Breast epithelium (tissue), 4 donors: Measurements from ENCODE around the gene LEP. TPM values are rescaled to one million over a fixed set of nuclear protein-coding genes. Genes with fewer than 3 reads are reported as not detected.

ENCODE experiments used
- DNase-seq, 2 donors: peaks; one replicate each; pipeline ENCODE4 v3.0.0-alpha.2; 2019; ENCODE audit warnings: low spot score in 2 of 2
- H3K27ac ChIP-seq, 2 donors: fragments of 200-600 bp; sonication (generic) in 1 of 2; one replicate each; pipeline ENCODE4 v1.5.1; 2016 to 2019; ENCODE audit warnings: mild to moderate bottlenecking in 1 of 2
- H3K27me3 ChIP-seq, 2 donors: fragments of 200-600 bp; sonication (generic) in 1 of 2; one replicate each; pipeline versions ENCODE4 v1.5.1 to v1.6.0; 2017 to 2019; ENCODE audit warnings: control low read depth in 1 of 2, mild to moderate bottlenecking in 1 of 2
- H3K36me3 ChIP-seq: fragments of 200-600 bp; one replicate; pipeline ENCODE4 v1.5.1; 2019
- H3K4me1 ChIP-seq, 2 donors: fragments of 200-600 bp; sonication (generic); one replicate each; pipeline ENCODE4 v1.5.1; 2016 to 2019; ENCODE audit warnings: control low read depth in 1 of 2
- H3K4me3 ChIP-seq, 3 donors: fragments of 200-600 bp; sonication (generic); 1 replicate in 2 of 3; 2 replicates in 1 of 3; pipeline ENCODE4 v1.5.1; 2016 to 2019; ENCODE audit warnings: mild to moderate bottlenecking in 3 of 3, moderate library complexity in 2 of 3
- H3K9me3 ChIP-seq, 2 donors: fragments of 200-600 bp; sonication (generic) in 1 of 2; one replicate each; pipeline ENCODE4 v1.5.1; 2016 to 2019; ENCODE audit warnings: control low read depth in 1 of 2
- POLR2A ChIP-seq: fragments of 450-650 bp; IDR thresholded peaks from one replicate; pipeline ENCODE4 v1.6.1; 2016; ENCODE audit warnings: antibody characterized with exemption, mild to moderate bottlenecking, moderate library complexity
- POLR2AphosphoS5 ChIP-seq, 3 donors: sonication (generic); formaldehyde crosslinking; IDR thresholded peaks; one replicate each; pipeline ENCODE4 v1.6.1; 2017; ENCODE audit warnings: antibody characterized with exemption in 3 of 3
- intact Hi-C: fragments of 100-400 bp; cut with DNase I; formaldehyde crosslinking; loops from one replicate; pipeline ENCODE4 v1.15.1; 2023; ENCODE audit warnings: low total_unique reads
- total RNA-seq, 3 donors: library from RNA; depleted of rRNA; stranded (reverse); fragments of >200 nt; gene quantifications; one replicate each; pipeline ENCODE4 v1.1.0, GENCODE V29; 2016
- TF ChIP-seq, protein P1 (sequence below), 3 donors: fragments of 450-650 bp; IDR thresholded peaks; one replicate each; pipeline ENCODE4 v1.5.1; 2016 to 2017; ENCODE audit warnings: antibody characterized with exemption in 3 of 3, mild to moderate bottlenecking in 3 of 3, moderate library complexity in 3 of 3

Gene LEP
- total RNA-seq, 3 donors from 2014 or later: 41.6 to 498 (median 48.2) TPM

DNA sequence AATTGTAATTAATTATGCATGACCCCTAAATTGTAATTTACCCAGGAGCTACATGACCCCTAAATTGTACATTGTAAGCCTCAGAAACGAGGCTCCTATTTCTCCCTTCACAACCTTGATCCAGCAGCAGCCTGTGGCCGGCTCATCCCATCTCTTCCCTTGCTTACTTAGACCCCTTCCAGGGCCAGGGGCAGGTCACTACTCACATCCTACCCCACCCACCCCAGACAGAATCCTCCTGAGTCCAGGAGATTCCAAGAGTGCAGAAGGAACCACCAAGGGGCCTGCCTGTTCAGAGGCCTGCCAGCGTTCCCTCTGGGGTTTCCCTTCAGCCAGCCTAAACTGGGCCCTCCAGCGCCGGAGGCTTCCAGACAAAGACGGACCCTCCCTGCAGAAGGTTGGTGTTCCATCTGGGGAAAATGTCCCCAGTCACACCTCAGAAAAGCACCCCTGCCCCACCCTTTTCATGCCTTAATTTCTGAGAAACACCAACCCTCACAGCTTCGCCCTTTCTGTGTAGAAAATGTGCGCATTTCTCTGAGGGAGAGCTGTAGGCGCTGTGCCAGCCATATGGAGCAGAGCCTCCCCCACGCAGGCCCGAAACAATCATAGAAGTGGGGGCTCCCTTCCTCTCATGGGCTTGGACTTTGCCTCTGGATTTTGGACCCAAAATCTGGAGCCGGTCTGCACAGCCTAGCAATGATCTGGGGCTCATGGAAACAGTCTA, 19.2 kb downstream of the LEP start:
- Histone ChIP-seq H3K36me3 (no peaks in the 10 kb centered on the region), H3K4me1 (no peaks in the 10 kb centered on the region), H3K9me3 (no peaks in the 10 kb centered on the region), H3K27me3 (no peaks in the 10 kb centered on the region), H3K27ac (no peak overlapping the region), H3K4me3 (no peak overlapping the region)
- intact Hi-C loops: no loop called here
- no peak for TF ChIP-seq POLR2AphosphoS5 (IDR thresholded peaks at IDR 0.05)
- TF ChIP-seq, protein P1, sequence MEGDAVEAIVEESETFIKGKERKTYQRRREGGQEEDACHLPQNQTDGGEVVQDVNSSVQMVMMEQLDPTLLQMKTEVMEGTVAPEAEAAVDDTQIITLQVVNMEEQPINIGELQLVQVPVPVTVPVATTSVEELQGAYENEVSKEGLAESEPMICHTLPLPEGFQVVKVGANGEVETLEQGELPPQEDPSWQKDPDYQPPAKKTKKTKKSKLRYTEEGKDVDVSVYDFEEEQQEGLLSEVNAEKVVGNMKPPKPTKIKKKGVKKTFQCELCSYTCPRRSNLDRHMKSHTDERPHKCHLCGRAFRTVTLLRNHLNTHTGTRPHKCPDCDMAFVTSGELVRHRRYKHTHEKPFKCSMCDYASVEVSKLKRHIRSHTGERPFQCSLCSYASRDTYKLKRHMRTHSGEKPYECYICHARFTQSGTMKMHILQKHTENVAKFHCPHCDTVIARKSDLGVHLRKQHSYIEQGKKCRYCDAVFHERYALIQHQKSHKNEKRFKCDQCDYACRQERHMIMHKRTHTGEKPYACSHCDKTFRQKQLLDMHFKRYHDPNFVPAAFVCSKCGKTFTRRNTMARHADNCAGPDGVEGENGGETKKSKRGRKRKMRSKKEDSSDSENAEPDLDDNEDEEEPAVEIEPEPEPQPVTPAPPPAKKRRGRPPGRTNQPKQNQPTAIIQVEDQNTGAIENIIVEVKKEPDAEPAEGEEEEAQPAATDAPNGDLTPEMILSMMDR (IDR thresholded peaks at IDR 0.05): no peak
- no peak for TF ChIP-seq POLR2A
- no peak for DNase-seq

DNA sequence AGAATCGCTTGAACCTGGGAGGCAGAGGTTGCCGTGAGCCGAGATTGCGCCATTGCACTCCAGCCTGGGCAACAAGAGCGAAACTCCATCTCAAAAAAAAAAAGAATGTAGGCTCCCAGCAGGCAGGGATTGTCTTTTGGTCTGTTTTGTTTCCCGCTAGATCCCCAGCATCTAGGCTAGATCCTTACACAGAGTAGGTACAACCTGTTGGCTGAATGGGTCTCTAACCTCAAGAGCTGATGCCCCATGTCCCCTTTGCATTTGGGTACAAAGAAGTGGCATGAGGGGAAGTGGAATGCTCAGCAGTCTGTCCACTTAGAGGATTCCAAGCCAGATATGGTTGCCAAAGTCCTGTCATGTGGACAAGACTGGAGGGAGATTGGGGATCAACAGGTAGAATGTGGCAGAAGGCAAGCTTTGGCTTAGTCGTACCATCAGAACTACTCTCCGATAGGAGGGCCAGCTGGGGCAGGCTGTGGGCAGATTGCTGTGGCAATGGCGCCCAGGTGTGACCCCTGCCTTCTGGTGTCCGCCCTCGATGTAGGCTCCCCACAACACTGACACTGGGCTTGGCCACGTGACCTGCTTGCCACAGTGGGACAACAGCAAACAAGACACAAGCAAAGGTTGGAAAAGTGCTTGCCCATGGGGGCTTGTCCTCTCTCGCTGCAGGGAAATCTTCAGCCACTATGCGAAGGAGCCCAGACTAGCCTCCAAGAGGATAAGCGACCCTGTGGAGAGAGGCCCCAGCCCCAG, 21.4 kb downstream of the LEP start:
- intact Hi-C loops: no loop called here

DNA sequence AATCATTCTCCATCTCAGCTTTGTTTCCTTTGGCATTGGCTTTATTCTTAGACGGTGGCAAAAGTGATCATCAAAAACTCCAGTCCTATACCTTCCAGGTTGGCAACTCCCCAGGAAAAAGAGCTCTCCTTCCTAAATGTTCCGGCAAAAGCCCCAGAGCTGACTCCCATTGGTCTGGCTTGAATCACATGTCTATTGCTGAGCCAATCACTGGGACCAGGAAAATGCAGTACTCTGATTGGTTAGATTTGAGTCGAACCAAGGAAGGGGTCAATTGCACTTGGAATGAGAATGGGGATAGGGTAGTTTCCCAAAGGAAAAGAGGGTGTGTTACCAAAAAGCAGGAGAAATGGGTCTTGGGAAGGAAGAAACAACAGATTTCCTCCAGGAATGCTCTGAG, 22.3 kb downstream of the LEP start:
- H3K4me1 ChIP-seq: peaks cover 0 to 11% of the 10 kb centered on the region in 2 donors
- H3K9me3 ChIP-seq: no peaks in the 10 kb centered on the region
- TF ChIP-seq, protein P1 (IDR thresholded peaks at IDR 0.05): no peak
- TF ChIP-seq POLR2AphosphoS5 (IDR thresholded peaks at IDR 0.05): no peak
- TF ChIP-seq POLR2A: no peak
- no peak overlapping the region for H3K27ac ChIP-seq
- no peak overlapping the region for H3K4me3 ChIP-seq
- intact Hi-C loops: no loop called here
- no peaks in the 10 kb centered on the region for H3K36me3 ChIP-seq
- no peak for DNase-seq
- H3K27me3 ChIP-seq: no peaks in the 10 kb centered on the region

More for the DNA sequence above, 21.4 kb downstream of the LEP start:
- Histone ChIP-seq H3K36me3 (no peaks in the 10 kb centered on the region), H3K27me3 (no peaks in the 10 kb centered on the region), H3K9me3 (no peaks in the 10 kb centered on the region), H3K27ac (no peak overlapping the region), H3K4me3 (no peak overlapping the region), H3K4me1 (peaks cover 0 to 11% of the 10 kb centered on the region in 2 donors)
- DNase-seq: no peak
- TF ChIP-seq, protein P1 (IDR thresholded peaks at IDR 0.05): no peak
- TF ChIP-seq POLR2AphosphoS5 (IDR thresholded peaks at IDR 0.05) (no peak), POLR2A (no peak)

DNA sequence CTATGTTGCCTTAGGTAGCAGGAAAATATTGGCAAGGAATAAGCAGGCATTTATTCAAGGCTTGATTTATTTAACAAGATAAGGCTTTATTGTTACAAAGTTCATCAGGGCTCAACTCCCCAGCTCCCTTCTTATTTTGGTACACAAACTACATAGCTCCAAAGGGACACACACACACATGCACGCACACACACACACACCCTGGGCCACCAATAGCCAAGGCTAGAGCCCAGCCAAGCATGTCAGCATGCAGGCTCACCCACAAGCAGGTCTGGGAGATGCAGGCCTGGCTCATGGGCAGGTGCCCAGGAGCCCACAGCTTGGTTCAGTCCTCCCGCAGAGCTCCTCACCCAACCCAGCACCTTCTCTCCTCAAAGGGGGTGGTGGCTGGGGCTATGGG, 23.4 kb downstream of the LEP start:
- Histone ChIP-seq H3K27me3 (no peaks in the 10 kb centered on the region), H3K27ac (no peak overlapping the region), H3K4me3 (no peak overlapping the region), H3K4me1 (peaks cover 0 to 11% of the 10 kb centered on the region in 2 donors), H3K9me3 (no peaks in the 10 kb centered on the region), H3K36me3 (no peaks in the 10 kb centered on the region)
- no peak for DNase-seq
- intact Hi-C loops: no loop called here
- TF ChIP-seq POLR2A (no peak), POLR2AphosphoS5 (IDR thresholded peaks at IDR 0.05) (no peak)
- TF ChIP-seq, protein P1 (IDR thresholded peaks at IDR 0.05): no peak
